HT-29 (cell line): Measurements from ENCODE around the gene TPPP. TPM values are rescaled to one million over a fixed set of nuclear protein-coding genes. Genes with fewer than 3 reads are reported as not detected.

Source experiments
- total RNA-seq: library from RNA; depleted of rRNA; stranded (reverse); fragments of >200 nt; shearing (Covaris generic); gene quantifications from 2 replicates; pipeline ENCODE4 v1.2.3, GENCODE V29; 2014; rRNA removed

The TPPP gene
- total RNA-seq, 1 experiment from 2014 or later, result 21.7 TPM

Other genes with a start within 250 kb of the TPPP start
- gene SLC9A3, start 168.9 kb downstream of the TPPP start, total RNA-seq, result 11.5 and 16.0 TPM in 2 replicates
- 31.5 and 42.4 TPM in 2 replicates for gene CEP72, start 81.0 kb downstream of the TPPP start, total RNA-seq
- gene ZDHHC11B, start 91.4 kb upstream of the TPPP start, total RNA-seq, result 3.7 and 5.2 TPM in 2 replicates
- gene ZDHHC11, start 157.6 kb upstream of the TPPP start, total RNA-seq, result 23.2 and 43.4 TPM in 2 replicates
- gene BRD9, start 199.4 kb upstream of the TPPP start, total RNA-seq, result 87.6 and 111 TPM in 2 replicates
- gene TRIP13, start 199.5 kb upstream of the TPPP start, total RNA-seq, result 73.9 and 81.7 TPM in 2 replicates